HG02610 (cell line): ENCODE data around the gene FAR2.
"Not testable (repeated sequence)": the region's sequence is repeated elsewhere in the genome, so short reads cannot be mapped to it uniquely, and the experiment has no call there.

Experiments used
- ATAC-seq: cut with Tn5 transposase; IDR thresholded peaks from one replicate; pipeline ENCODE4 v1.9.1; 2021; ENCODE audit warnings: mild to moderate bottlenecking, moderate library complexity; ENCODE audit not compliant: unreplicated experiment

Gene FAR2

GRCh38 chr12:29230800-29231560 is 81.9 kb downstream of the FAR2 start:
- ATAC-seq, result no peak

- no peak for ATAC-seq
Measured at GRCh38 chr12:29232086-29232485, 83.0 kb downstream of the FAR2 start.

GRCh38 chr12:29234552-29234951 is 85.5 kb downstream of the FAR2 start:
- no peak for ATAC-seq

GRCh38 chr12:29234965-29235626 is 86.0 kb downstream of the FAR2 start:
- no peak for ATAC-seq

GRCh38 chr12:29238822-29239291 is 89.8 kb downstream of the FAR2 start:
- ATAC-seq, result no peak

- no peak for ATAC-seq
Measured at GRCh38 chr12:29239336-29239735, 90.3 kb downstream of the FAR2 start.

GRCh38 chr12:29240441-29240840 is 91.4 kb downstream of the FAR2 start:
- no peak for ATAC-seq

- peak; percentile 90 for ATAC-seq
Measured at GRCh38 chr12:29241821-29242591, 92.9 kb downstream of the FAR2 start.

- no peak for ATAC-seq
Measured at GRCh38 chr12:29242921-29243431, 93.9 kb downstream of the FAR2 start.

- no peak for ATAC-seq
Measured at GRCh38 chr12:29244159-29244765, 95.2 kb downstream of the FAR2 start.

- ATAC-seq, result peak; percentile 26
Measured at GRCh38 chr12:29245246-29245645, 96.2 kb downstream of the FAR2 start.

- ATAC-seq, result no peak
Measured at GRCh38 chr12:29249930-29250329, 100.9 kb downstream of the FAR2 start.

GRCh38 chr12:29253906-29254625 is 105.0 kb downstream of the FAR2 start:
- no peak for ATAC-seq

GRCh38 chr12:29255042-29255441 is 106.0 kb downstream of the FAR2 start:
- no peak for ATAC-seq

GRCh38 chr12:29256598-29256997 is 107.5 kb downstream of the FAR2 start:
- ATAC-seq, result no peak

GRCh38 chr12:29257687-29258086 is 108.6 kb downstream of the FAR2 start:
- not testable (repeated sequence) for ATAC-seq

GRCh38 chr12:29264424-29264823 is 115.3 kb downstream of the FAR2 start:
- ATAC-seq, result no peak

GRCh38 chr12:29269706-29270408 is 120.8 kb downstream of the FAR2 start:
- ATAC-seq, result no peak

GRCh38 chr12:29270446-29270845 is 121.4 kb downstream of the FAR2 start:
- ATAC-seq, result no peak
